Measurements from ENCODE around the gene TOP2B. TPM values are rescaled to one million over a fixed set of nuclear protein-coding genes. Genes with fewer than 3 reads are reported as not detected.
A peak's percentile ranks its signal among the peaks of the same experiment; 100 is the strongest.

TOP2B gene
- total RNA-seq, 1 experiment from 2014 or later = 55.1 TPM

DNA sequence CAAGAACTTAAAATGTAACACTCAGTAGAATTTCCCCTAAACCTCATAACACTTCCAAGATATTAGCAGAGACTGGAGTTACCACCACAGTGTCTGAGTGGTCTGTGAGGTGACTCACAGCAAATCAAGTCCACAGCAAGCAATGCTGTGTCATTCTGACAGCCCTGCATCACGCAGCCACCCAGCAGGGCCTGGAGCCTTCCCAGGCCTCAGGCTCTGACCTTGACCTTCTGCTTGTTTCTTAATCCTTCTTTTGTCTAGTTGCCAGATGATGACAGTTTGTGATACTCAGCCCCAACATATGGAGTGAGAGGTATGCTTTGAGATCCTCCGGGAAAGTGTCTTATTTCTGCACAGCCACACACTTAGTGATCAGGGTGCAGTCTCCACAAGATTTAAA, 82.5 kb downstream of the TOP2B start:
- DNase-seq (ENCODE audit: low read depth) = peak; percentile 96

DNA sequence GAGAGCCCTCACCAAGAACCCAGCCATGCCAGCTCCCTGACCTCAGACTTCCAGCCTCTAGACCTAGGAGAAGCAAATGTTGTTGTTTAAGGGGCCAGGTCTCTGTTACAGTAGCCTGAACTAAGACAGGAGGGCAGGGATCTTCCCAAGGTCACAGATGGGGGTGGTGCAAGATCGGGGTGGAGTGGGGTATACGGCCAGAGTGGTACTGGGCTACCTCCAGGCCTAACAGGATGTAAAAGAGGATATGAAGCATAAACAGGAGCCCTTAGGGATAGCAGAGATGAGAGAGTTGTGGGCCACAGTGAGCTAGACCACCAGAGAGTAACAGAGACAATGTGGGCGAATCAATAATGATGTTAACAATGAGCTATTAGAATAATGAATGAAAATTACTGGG, 82.9 kb downstream of the TOP2B start:
- peak; percentile 43 for DNase-seq (ENCODE audit: low read depth)

- DNase-seq (ENCODE audit: low read depth) = no peak
Observed at GRCh38 chr3:25581335-25581734, 83.4 kb downstream of the TOP2B start.

DNA sequence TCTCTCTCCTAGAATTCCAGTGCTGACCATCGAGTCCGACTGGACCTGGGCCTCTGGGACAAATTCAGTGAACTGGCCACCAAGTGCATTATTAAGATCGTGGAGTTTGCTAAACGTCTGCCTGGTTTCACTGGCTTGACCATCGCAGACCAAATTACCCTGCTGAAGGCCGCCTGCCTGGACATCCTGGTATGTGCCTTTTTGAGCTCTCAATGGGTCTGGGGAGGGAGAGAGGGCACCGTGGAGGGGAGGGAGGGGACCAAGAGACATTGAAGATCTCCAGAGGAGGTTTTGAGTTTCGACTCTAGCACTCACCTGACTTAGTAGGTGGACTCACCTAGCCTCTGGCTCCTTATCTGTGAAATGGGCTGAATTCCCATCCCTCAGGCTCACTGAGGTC, 84.2 kb downstream of the TOP2B start:
- no peak for DNase-seq (ENCODE audit: low read depth)

GRCh38 chr3:25578059-25578458, 86.6 kb downstream of the TOP2B start:
- DNase-seq (ENCODE audit: low read depth) = no peak

GRCh38 chr3:25576831-25577454, 87.8 kb downstream of the TOP2B start:
- DNase-seq (ENCODE audit: low read depth) = no peak

DNA sequence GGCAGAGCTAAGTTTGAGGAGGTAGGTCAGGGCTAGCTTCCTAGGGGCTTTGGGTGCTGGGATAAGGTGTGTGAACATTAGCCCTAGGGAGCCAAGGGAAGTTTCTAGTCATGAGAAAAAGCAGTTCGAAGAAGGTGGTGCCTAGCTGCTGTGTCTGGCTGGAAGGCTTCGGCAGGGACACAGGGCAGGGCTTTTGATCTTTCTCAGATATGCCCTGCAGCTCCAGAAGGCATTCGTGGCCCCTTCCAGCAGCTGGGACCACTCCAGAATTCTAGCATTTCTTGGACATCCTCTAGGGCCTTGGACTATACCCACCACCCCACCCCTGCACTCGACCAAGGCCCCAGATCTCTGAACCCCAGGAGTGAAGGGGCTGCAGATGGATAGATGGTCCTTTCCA, 88.6 kb downstream of the TOP2B start:
- DNase-seq (ENCODE audit: low read depth) = no peak

DNA sequence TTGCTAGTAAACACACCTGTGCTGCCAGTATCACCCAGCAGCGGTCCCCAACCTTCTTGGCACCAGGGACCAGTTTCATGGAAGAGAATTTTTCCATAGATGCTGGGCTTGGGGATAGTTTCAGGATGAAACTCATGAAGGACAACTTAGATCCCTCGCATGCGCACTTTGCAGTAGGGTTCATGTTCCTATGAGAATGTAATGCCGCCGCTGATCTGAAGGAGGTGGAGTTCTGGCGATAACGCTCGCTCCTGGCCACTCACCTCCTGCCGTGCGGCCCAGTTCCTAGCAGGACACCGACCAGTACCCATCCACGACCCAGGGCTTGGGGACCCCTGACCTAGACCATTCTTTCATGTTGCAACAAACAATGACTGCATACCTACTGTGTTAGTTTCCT, 89.7 kb downstream of the TOP2B start:
- DNase-seq (ENCODE audit: low read depth) = no peak

DNA sequence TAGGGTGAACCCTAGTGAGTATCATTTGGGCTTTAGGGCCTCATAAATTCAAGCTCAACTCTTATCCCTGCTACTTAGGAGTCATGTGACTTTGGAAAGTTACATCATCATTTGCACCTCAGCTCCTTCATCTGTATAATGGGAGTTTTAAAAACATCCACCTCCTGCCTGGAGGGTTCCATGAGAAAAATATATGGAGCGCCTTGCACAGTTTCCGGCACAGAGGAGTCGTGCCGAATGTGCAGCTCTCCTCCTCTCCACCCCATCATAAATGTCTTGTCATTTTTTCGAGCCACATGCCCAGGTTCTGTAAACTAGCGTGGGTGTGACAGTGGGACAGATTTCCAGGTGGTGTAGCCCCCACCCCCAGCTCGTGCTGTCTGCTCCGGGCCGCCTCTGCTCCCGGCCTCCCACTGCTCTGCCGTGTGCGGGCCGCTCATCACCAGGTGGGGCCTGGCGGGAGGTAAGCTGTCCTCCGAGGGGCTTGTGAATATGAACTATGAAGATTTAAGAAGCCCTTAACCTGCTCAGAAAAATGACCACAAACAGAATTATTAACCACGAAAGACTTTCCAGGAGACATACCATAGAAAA, 90.4 kb downstream of the TOP2B start:
- no peak for DNase-seq (ENCODE audit: low read depth)

DNA sequence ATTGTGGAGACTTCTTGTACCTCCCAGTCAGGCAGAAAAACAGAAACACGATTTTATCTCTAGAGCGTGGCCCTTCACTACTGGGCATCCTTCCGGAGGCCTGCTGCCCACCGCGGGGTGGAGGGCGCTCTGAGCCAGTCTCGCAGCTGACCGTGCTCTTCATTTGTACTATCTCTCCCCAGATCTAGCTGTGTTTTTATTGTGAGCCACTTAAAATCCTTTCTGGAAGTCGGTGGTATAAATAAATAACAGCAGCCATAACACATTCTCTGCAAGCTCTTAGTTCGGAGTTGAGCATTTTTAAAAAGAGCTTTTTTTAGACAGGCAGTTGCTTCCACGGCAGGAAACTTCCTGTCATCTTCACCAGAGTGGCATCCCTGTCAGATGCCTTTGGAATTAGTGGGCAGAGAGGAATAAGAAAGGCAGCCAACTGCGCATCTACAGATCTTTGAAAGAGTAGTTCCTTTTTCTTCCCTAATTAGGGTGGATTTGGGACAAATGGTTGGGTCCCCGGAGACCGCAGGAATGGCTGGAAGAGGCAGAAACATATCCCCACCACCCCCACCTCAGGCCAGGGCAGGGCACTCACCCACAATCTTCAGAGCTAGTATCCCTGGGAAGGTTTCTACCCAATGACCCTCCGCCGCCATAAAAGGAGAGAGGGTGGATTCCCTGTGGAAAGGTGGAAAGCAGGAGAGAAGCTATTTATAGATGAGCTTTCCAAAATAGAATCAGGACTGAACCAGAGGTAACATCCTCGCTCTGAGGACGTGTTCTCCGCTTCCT, 91.1 kb downstream of the TOP2B start:
- peak; percentile 92 for DNase-seq (ENCODE audit: low read depth)

- DNase-seq (ENCODE audit: low read depth) = peak; percentile 89
Observed at GRCh38 chr3:25572919-25573385, 91.8 kb downstream of the TOP2B start.

- DNase-seq (ENCODE audit: low read depth) = peak; percentile 26
Observed at GRCh38 chr3:25572336-25572735, 92.4 kb downstream of the TOP2B start.

DNA sequence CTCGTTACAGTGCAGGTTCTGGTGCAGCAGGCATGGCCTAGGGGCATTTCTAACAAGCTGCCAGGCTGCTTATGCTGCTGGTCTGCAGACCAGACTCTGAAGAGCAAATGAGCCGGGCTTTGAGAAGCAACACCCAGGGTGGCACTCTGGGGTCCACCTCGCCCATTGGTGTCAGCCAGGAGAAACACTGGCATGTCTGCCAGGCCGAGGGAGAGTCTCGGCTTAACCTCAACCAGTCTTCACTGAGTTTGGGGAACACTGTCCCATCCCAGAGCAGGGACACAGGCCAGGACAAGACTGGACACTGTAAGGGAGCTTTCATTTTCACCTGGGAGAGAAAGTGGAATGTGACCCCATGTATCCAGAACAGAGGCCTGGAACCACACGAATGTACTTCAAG, 93.4 kb downstream of the TOP2B start:
- no peak for DNase-seq (ENCODE audit: low read depth)

DNA sequence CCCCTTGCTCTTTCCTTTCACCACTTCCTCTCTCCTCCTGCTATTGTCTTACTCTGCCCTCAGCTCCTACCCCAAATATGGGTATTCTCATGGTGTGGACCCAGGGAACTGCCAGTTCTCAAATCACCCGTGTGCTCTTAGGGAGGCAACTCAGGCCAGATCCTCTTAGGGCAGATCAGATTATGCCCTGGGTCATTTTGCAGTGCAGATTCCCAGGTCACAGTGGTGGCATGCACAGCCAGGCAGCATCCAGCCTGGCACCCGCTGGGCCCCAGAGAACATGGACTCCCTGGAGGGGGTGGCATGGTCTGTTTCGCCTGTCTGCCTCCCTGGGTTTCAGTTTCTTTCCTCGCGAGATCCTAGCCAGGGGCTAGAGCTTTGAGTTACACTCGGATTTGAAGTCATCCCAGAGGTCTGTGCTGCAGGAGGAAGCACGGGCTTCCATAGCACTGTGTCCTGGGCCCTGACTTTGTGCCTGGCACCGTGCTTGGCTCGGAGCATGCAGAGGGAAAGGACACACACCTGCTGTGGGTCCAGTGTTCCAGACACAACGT, 96.1 kb downstream of the TOP2B start:
- no peak for DNase-seq (ENCODE audit: low read depth)

DNA sequence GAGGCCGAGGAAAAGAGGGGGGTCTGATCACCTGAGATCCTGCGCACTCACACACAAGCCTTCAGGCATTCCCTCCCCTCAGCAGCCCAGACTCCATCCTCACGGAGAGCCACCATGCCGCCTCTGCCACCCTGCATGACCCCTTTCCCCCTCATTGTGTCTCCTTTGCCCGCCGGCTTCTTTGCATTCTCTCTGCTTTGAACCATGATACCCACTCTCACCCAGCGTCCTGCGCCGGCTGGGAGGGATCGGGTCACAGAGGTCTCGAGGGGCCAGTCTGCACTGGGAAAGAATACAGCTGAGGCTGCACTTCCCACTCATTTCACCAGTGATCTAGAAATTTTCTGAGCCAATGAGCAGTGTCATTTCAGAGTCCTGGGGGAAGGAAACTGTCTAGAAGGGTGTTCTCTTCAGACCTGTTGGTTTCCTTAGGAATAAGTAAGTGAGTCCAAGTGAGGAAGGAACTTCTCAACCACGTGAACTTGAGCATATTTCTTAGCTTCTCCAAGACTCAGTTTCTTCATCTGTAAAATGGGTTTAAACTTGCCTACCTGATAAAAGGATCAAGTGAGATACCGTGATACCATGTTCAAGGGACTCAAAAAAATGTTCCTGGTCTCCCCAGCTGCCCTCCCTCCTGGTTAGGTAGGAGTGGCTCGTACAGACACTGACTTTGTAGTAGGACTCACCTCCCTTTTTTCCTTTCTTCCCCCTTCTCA, 96.7 kb downstream of the TOP2B start:
- DNase-seq (ENCODE audit: low read depth) = no peak

DNA sequence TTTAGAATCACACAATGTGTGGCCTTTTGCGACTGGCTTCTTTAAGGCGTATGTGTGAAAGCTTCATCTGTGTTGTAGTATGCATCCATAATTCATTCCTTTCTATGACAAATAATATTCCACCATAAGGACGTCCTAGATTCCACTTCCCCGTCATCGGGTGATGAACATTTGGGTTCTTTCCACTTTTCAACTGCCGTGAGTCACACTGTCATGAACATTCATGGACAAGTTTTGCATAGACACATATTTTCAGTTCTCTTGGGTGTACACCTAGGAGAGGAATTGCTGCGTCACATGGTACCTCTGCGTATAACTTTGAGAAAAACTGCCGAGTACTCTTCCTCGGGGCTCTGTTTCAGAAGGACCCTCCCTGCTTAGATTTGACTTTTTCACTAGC, 97.3 kb downstream of the TOP2B start:
- DNase-seq (ENCODE audit: low read depth) = no peak

DNA sequence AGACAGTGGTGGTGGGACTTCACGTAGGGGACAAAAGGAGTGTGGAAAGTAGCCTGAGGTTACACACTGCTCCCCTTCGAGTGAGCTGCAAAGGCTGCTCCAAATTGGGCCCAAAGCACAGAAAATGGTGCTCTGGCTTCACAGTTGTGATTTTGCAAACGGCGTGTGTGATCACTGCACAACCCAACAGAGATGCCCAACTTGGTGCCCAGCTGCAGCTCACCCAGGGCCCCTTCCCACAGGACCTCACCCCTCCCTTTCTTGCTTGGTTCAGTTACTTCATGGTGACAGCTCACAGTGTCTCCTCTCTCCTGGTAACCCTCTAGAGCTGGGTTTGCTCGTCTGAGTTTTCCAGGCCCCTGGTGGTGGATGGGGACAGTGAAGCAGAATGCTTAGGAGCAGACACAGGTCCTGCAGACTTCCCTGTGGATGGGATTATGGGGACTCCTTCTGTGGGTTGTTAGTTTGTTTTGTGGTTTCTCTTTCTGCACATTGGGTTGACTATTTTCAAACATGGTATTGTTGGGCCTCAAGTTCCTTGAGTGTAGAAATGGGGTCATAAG, 98.3 kb downstream of the TOP2B start:
- DNase-seq (ENCODE audit: low read depth) = no peak

DNA sequence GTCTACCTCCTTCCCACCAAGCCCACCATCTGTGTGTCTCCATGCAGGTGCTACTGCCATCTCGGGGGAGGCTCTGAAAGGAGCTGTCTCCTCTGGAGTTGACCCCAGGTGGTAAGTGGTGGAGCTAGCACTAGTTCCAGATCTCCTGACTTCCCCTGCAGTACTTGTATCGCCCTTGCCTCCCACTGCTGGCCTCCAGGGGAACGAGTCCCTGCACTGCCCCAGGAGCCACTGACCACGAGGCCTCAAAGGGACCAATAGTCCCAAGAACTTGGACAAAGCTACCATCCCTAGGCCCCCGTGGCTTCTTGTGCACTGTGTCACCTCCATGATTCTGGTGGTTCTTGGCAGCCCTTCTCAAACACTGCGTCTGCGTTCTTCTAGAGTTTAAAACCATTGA, 98.9 kb downstream of the TOP2B start:
- no peak for DNase-seq (ENCODE audit: low read depth)

DNA sequence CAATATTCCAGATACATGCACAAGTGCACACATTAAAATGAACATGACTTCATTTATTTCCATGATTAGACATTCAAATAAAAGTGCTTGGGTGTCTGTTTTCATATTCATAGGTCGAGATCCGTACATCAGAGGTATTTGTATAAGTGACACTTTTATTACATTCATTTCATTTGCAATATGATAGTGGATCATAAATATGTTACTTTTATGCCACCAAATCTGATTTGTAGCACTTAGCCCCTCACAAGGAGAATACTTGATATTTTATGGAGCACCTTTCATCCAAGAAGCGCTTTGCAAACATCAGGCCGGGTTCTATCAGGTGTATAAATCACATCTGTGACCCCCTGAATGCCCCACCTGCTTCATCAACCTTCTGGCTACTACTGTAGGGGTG, 100.6 kb downstream of the TOP2B start:
- no peak for DNase-seq (ENCODE audit: low read depth)

GRCh38 chr3:25563601-25564000, 101.1 kb downstream of the TOP2B start:
- peak; percentile 44 for DNase-seq (ENCODE audit: low read depth)

DNA sequence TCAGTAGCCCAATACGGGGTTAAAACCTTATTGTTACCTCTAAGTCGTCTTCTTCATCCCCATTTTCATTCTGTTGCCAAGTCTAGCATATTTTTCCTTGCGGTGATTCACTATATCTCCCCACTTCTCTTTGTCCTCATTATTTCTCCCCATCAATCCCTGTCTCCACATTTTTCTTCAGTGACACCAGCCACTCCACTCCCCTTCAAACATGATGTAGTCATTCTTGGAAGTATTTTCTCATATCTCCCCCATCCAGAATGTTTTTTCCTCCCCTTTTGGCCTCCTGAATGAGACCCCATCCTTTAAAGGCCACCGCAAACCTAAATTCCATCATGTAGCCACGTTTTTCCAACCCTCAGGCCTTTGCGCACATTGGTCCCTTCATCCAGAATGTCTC, 105.9 kb downstream of the TOP2B start:
- DNase-seq (ENCODE audit: low read depth) = peak; percentile 57

DNA sequence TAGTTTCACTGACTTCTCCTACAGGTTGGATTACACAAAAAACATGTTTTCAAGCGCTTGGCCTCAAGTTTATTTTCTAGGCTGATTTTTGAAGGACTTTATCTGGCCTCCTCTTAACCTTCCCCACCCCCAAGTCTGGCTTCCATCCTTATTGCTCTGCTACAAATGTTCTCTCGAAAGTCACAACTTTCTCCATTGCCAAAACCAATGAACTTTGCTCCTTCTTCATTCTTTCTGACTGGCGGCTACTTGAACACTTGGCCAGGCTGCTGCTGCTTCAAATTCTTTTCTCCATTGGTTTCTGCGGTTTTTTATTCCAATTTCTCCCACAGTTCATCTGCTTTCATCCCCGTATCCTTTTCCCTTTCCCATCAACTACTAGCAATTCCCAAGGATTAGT, 106.6 kb downstream of the TOP2B start:
- DNase-seq (ENCODE audit: low read depth) = peak; percentile 43
